UCSD-AML1 (cell line): ENCODE data around the gene SCN8A.

Experiments
- DNase-seq: peaks from one replicate; lab custom pipeline; 2025; ENCODE audit not compliant: unreplicated experiment; lab: John Stamatoyannopoulos, UW

The SCN8A gene

GRCh38 chr12:51848841-51849735 is 258.1 kb downstream of the SCN8A start:
- DNase-seq = no peak

GRCh38 chr12:51850081-51850964 is 259.3 kb downstream of the SCN8A start:
- no peak for DNase-seq

DNA sequence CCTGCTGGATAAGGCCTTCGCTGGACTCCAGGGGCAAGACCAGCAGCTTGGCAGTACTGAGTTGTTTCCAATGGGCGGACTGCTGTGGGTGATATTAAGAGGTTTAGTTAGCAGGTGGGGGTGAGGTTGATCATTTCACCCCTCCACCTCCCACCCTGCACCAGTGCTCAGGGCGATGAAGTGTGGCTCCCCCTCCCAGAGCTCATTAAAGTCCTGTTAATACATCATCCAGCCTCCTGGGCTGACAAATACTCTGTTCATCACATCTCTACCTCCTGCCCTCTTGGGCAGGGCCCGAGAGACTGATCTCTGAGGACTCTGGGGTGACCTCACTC is 259.9 kb downstream of the SCN8A start:
- DNase-seq = no peak

DNA sequence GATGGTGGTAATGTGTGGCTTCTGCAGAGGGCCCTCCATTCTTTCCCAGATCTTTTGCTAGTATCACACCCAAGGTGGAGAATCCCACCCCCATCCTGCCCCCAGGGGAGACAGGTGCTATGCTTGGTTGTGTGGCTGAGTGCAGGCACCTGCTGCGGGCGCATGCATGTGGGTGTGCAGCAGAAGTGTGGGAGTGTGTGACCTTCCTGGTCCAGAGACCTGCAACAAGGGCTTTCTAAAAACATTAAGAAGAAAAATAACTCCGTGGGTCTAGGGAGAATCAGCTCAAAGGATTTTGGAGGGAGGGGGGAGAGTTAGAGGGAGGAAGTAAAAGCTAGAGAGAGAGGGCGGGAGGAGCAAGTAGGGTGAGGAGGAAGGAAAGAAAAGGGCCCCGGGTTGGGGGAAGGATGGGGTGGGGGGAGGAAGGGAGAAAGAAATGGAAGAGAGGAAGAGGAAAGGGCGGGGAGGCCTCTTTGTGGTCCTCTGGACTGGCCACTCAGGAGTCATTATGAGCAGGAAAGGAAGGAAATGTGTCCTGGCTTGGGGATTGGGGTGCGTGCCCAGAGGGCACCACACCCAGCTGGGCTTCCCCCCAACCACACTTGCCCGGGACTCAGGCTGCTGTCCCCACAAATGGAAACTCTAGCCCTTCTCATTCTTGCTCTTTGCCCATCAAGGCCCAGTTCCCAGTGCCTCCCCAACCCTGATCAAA is 260.5 kb downstream of the SCN8A start:
- peak; percentile 50 for DNase-seq

- no peak for DNase-seq
Measured at GRCh38 chr12:51852404-51853137, 261.5 kb downstream of the SCN8A start.

GRCh38 chr12:51855586-51856428 is 264.8 kb downstream of the SCN8A start:
- no peak for DNase-seq

GRCh38 chr12:51860986-51861385 is 270.0 kb downstream of the SCN8A start:
- DNase-seq = no peak
